Posterior vena cava (tissue), 2 donors: ENCODE data around the gene KCNN4. TPM values are rescaled to one million over a fixed set of nuclear protein-coding genes. Genes with fewer than 3 reads are reported as not detected.

Experiments used
- DNase-seq: peaks from one replicate; pipeline ENCODE4 v3.0.0-alpha.2; 2020; ENCODE audit warnings: low spot score
- intact Hi-C, 2 donors: fragments of 100-400 bp; cut with DNase I; formaldehyde crosslinking; loops; one replicate each; pipeline versions ENCODE4 v1.14.1 to v1.14.2; 2022 to 2023
- total RNA-seq, 2 donors: library from RNA; stranded (reverse); fragmentation: NEBNext Ultra II Directional; extraction: Animal tissue kit (Norgen Biotek cat#: 25700); gene quantifications; one replicate each; pipeline ENCODE4 v1.2.1, GENCODE V29; 2021
- donor health status: DM: yes; HTN: yes; CAD: no.
- donor health status: DM: yes; HTN: yes; CAD: no.

Gene KCNN4
- total RNA-seq, 2 donors from 2014 or later = 4.0 to 5.8 TPM

DNA sequence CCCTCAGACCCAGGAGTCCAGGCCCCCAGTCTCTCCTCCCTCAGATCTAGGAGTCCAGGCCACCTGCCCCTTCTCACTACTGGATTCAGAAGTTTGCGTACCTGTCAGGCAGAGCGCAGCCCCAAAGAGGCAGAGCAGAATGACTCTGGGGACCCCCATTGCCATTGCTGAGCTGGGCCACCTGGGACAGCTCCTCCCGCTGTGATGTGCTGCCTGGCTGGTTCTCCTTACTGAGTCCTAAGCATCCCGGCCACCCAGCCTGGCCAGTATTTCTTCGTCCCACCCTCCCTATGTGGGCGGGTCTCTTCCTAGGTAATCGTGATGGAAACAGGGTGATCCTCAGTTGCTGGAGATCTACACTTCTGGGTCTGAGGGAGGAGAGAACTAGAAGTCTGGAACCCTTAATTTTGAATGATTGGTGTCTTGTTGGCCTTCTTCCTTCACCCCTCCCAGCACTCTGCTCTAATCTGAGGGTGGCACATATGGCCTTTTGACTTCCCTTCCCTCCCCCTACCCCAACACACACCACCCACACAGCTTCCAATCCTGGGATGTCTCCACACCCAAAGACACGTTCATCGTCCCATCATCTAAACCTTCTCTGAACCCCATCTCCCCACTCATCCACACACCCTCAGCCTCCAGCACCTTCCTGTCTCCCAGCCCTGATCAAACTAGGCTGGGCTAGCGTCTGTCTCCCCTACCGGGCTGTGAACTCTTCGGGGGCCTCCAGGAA is 21.6 kb upstream of the KCNN4 start, which contains the start of gene LYPD5:
LYPD5 (minus strand) TSS at position 232 of the 736 bp plus-strand sequence; CDS start at position 165, 67 bp downstream.
- no peak for DNase-seq
- intact Hi-C loops = no loop called here

- intact Hi-C loops = no loop called here
- no peak for DNase-seq
These were observed 18.8 kb upstream of the KCNN4 start for GRCh38 chr19:43799502-43800142.

DNA sequence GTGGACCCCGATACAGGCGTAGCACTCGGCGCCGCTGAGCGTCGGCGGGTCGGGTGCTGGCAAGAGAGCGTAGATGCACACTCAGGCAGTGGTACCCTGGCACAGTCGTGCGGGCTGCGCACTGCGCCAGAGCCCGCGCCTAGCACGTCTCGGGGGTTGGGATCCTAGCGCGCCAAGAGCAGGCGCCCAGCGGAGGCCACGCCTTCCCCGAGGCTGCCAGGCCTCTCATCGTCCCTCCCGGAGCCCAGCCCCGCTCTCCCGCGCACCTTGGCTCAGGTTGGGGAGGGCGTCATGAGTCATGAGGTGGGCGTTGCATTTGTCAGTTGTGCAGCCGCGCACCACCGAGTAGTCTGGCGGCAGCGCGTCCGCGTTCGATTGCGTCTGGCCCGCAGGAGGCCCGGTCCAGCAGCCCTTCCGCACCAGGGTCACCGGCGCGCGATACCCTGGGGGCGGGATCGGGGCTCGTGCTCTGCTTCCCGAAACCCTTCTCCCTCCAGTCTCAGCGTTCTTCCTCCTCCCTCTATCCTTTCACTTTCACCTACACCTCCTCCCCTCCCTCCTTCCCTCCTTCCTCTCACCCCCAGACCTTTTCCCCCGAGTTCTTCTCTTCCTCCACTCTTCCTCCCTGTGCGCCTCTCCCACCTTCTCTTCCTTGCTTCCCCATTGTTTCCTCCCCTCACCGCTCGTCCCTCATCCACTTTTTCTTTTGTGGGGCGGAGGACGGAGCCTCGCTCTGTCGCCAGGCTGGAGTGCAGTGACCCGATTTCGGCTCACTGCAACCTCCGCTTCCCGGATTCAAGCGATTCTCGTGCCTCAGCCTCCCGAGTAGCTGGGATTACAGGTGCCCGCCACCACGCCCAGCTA is 18.0 kb upstream of the KCNN4 start:
- peak; percentile 80 for DNase-seq
- intact Hi-C loops = no loop called here

DNA sequence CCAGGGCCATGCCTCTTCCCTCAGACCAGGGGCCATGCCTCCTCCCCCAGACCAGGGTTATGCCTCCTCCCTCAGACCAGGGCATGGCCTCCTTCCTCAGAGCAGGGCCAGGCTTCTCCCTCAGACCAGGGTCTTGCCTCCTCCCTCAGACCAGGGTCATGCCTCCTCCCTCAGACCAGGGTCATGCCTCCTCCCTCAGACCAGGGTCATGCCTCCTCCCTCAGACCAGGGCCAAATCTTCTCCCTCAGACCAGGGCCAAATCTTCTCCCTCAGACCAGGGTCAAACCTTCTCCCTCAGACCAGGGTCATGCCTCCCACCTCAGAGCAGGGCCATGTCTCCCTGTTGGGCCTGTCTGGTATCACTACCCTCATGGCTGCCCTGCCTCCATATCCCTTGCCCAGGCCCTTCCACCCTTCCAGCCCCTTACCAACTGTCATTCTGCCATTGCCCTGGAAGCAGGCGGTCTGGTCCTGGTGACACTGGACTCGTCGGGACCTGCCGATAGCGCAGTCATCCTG is 17.3 kb upstream of the KCNN4 start:
- intact Hi-C loops = no loop called here
- no peak for DNase-seq

GRCh38 chr19:43797556-43797955 is 16.8 kb upstream of the KCNN4 start:
- intact Hi-C loops = no loop called here
- DNase-seq = no peak

DNA sequence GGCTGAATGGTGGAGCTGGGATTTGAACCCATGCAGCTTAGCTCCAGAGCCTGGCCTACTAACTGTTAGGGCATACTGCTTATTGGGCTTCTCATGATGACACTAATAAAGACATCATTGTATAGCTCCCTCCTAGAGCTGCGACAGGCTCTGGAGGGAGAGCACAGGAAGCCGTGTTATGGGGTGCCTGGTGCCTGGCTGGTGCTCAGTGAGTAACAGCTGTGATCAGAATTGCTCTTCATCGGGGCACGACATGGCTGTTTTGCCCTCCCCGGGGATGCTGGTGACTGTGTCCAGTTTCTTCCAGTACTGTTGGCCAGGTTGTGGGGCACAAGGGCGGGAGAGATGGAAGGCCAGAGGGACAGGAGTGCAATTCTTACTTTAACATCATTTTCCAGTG is 16.3 kb upstream of the KCNN4 start:
- no peak for DNase-seq
- intact Hi-C loops = no loop called here

GRCh38 chr19:43790587-43790986 is 9.8 kb upstream of the KCNN4 start:
- DNase-seq = no peak
- intact Hi-C loops = no loop called here

GRCh38 chr19:43789029-43789428 is 8.3 kb upstream of the KCNN4 start:
- intact Hi-C loops = no loop called here
- no peak for DNase-seq

- intact Hi-C loops = no loop called here
- no peak for DNase-seq
These were observed 5.9 kb upstream of the KCNN4 start for GRCh38 chr19:43786665-43787064.

DNA sequence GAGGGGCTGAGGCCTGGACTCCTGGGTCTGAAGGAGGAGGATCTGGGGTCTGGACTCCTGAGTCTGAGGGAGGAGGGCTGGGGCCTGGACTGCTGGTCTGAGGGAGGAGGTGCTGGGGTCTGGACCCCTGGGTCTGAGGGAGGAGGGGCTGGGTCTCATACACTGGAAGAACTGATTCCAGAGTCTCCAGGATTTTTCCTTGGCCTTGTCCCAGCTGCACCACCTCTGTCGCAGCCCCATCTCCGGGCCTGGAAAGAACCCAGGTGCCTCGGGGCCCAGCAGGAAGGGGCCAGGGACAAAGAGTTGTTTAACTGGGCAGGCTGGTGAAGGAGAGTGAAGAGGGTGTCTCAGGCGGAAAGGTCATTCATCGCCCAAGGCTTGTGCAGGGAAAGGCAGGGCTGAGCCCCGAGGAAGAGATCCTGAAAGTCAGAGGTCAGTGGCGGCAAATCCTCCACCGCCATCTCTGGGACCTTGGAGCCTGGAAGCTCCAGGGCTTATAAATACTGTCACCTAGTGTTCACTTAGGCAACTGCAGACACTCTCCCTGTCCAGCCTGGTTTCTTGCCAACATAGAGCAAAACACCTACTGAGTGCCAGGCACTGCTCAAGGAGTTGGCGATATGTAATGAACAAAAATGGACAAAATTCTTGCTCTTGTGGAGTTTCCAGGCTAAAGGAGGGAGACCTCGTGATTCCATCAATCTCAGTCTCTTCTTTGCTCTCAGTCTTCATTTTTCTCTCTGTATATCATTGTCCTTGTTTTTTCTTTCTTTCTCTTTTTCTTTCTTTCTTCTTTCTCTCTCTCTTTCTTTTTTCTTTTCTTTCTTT is 4.4 kb upstream of the KCNN4 start:
- intact Hi-C loops = loop anchor here (2.0 to 5.0 kb wide), 2 partner anchors 38 to 40 kb away; no protein-coding TSS in a partner anchor
- DNase-seq = peak; percentile 87

GRCh38 chr19:43784241-43784980 is 3.6 kb upstream of the KCNN4 start:
- peak; percentile 92 for DNase-seq
- intact Hi-C loops = loop anchor here (2.0 to 5.0 kb wide), 2 partner anchors 37 to 40 kb away; no protein-coding TSS in a partner anchor

- intact Hi-C loops = loop anchor here (2.0 to 5.0 kb wide), 2 partner anchors 36 to 39 kb away; no protein-coding TSS in a partner anchor
- no peak for DNase-seq
These were observed 2.9 kb upstream of the KCNN4 start for GRCh38 chr19:43783636-43784035.

DNA sequence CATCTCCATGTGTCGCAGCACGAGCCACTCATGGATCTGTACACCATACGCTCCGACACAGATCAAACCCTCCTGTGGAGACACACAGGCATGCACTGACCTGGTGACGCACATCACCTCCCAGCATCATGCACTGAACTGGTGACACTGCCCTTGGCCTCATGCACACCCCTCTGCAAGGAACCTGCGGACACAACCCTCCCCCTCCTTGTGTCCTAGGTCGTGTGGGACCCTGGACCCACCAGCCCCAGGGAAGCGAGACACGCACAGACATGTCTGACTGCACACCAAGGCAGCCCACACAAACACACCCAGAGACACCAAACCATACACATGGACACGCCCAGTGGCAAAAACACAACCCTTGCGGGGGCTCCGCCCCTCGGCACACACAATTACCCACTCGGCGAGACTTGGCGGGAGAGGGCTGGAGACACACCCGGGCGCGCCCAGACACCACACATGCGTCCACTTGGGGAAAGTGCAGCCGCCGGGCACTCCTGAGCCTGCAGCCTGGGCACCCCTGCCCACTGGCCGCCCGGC is 2.0 kb upstream of the KCNN4 start:
- intact Hi-C loops = loop anchor here in 1 of 2 donors (5.0 kb wide), 1 partner anchor 35 kb away; no protein-coding TSS in a partner anchor
- no peak for DNase-seq

- DNase-seq = no peak
- intact Hi-C loops = loop anchor here in 1 of 2 donors (5.0 kb wide), 1 partner anchor 35 kb away; no protein-coding TSS in a partner anchor
These were observed 1.5 kb upstream of the KCNN4 start for GRCh38 chr19:43782311-43782660.

DNA sequence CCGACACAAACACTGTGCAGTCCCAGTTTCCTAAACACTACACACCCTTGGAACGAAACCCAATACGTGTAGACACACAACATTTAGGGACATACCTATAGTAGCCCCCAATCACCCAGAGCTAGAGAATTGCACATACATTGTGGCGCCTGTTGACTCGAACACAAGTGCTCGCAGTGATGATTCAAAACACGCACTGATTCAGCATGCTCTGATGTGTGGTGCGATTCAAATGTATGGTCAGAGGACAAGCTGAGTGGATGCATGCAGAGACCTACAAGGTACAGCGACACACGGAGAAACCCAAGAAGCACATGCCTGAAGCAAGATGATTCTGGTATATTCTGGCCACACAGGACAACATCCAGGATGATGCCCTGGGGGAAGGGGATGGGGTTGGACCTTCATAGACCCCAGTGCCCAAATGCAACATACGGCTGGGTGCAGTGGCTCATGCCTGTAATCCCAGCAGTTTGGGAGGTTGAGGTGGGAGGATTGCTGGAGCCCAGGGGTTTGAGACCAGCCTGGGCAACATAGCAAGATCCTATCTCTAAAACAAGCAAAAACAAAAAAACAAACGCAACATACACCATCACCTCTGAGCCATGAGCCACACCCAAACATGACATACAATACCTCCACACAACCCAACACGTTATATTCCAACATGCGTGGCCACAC is 997 bp upstream of the KCNN4 start:
- intact Hi-C loops = loop anchor here in 1 of 2 donors (5.0 kb wide), 1 partner anchor 34 kb away; no protein-coding TSS in a partner anchor

GRCh38 chr19:43779820-43780219 is 953 bp downstream of the KCNN4 start:
- no peak for DNase-seq
- intact Hi-C loops = loop anchor here in 1 of 2 donors (5.0 kb wide), 1 partner anchor 33 kb away; no protein-coding TSS in a partner anchor

More for the DNA sequence above, 997 bp upstream of the KCNN4 start:
- DNase-seq = no peak
